ENCODE results near the gene GPANK1. TPM values are rescaled to one million over a fixed set of nuclear protein-coding genes. Genes with fewer than 3 reads are reported as not detected.

Gene GPANK1
- polyA plus RNA-seq, 4 donors, result 14.8 to 30.2 (median 21.7) TPM

DNA sequence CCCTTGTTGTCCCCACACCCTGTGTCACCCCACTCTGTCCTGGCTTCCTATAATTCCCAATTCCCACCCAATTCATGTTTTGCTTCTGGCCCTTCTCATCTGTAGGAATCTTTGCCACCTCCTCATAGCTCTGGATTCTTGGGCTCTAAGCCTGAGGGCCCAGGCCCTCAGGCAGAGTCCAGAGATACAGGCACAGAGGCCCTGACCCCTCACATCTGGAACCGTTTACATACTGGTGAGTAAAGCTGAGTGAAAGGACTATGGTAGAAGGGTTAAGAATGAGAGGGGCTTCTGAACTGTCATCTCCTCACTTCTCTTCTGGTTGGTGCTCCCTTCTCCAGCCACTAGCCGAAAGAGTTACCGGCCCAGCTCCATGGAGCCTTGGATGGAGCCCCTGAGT, 30.7 kb downstream of the GPANK1 start:
- Histone ChIP-seq H3K9me3 (ENCODE audit: control insufficient read depth in 2 of 2, insufficient read depth in 1 of 2, low read depth in 1 of 2, low read length in 1 of 2) (no peaks in the 10 kb centered on the region), H3K27me3 (ENCODE audit: control insufficient read depth in 3 of 3, insufficient read depth in 3 of 3, low read length in 3 of 3) (no peaks in the 10 kb centered on the region), H3K4me3 (ENCODE audit: low read depth in 1 of 3, low read length in 3 of 3) (no peak overlapping the region), H3K27ac (ENCODE audit: low read depth in 1 of 3, low read length in 2 of 3) (no peak overlapping the region), H3K4me1 (ENCODE audit: control insufficient read depth in 3 of 3, insufficient read depth in 2 of 3, low read depth in 1 of 3, low read length in 2 of 3) (no peaks in the 10 kb centered on the region), H3K36me3 (ENCODE audit: control insufficient read depth in 3 of 3, insufficient read depth in 2 of 3, low read depth in 1 of 3, low read length in 3 of 3) (peaks cover 46 to 94% (median 58%) of the 10 kb centered on the region in 3 donors)
- WGBS, 3 donors, result 87 to 93% (median 89%) methylated on average over 3 of the region's 3 CpGs
- no peak for DNase-seq
- no peak for FAIRE-seq

DNA sequence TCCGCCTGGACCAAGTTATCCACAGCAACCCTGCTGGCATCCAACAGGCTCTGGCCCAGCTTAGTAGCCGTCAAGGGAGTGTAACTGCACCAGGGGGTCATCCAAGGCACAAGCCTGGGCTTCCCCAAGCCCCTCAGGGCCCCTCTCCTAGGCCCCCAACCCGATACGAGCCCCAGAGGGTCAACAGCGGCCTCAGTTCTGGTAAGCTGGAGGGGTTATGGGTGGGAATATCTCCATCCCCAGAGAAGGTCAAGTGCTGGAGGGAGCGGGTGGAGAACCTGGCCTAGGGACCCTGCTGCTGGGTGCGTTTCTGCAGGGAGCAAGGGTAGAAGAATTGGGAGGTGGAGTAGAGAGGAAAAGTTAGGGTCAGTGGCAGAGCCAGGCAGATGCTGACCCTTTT, 31.4 kb downstream of the GPANK1 start:
- Histone ChIP-seq H3K27ac (ENCODE audit: low read depth in 1 of 3, low read length in 2 of 3) (no peak overlapping the region), H3K27me3 (ENCODE audit: control insufficient read depth in 3 of 3, insufficient read depth in 3 of 3, low read length in 3 of 3) (no peaks in the 10 kb centered on the region), H3K36me3 (ENCODE audit: control insufficient read depth in 3 of 3, insufficient read depth in 2 of 3, low read depth in 1 of 3, low read length in 3 of 3) (peaks cover 46 to 93% (median 62%) of the 10 kb centered on the region in 3 donors), H3K4me3 (ENCODE audit: low read depth in 1 of 3, low read length in 3 of 3) (no peak overlapping the region), H3K4me1 (ENCODE audit: control insufficient read depth in 3 of 3, insufficient read depth in 2 of 3, low read depth in 1 of 3, low read length in 2 of 3) (no peaks in the 10 kb centered on the region), H3K9me3 (ENCODE audit: control insufficient read depth in 2 of 2, insufficient read depth in 1 of 2, low read depth in 1 of 2, low read length in 1 of 2) (no peaks in the 10 kb centered on the region)
- FAIRE-seq (no peak), DNase-seq (no peak)
- WGBS, 3 donors, result 90 to 96% (median 92%) methylated on average over 7 of the region's 7 CpGs

DNA sequence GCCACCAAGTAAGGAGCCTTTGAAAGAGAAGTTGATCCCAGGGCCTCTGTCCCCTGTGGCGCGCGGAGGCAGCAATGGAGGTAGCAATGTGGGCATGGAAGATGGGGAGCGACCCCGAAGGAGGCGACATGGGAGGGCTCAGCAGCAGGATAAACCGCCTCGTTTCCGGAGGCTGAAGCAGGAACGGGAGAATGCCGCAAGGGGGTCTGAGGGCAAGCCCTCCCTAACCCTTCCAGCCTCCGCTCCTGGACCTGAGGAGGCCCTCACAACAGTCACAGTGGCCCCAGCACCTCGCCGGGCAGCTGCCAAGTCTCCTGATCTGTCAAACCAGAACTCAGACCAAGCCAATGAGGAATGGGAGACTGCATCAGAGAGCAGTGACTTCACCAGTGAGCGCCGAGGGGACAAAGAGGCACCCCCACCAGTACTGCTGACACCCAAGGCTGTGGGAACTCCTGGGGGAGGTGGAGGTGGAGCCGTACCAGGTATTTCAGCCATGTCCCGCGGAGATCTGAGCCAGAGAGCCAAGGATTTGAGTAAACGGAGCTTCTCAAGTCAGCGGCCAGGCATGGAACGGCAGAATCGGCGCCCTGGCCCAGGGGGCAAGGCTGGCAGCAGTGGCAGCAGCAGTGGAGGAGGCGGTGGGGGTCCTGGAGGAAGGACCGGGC, 32.4 kb downstream of the GPANK1 start:
- Histone ChIP-seq H3K4me1 (ENCODE audit: control insufficient read depth in 3 of 3, insufficient read depth in 2 of 3, low read depth in 1 of 3, low read length in 2 of 3) (no peaks in the 10 kb centered on the region), H3K36me3 (ENCODE audit: control insufficient read depth in 3 of 3, insufficient read depth in 2 of 3, low read depth in 1 of 3, low read length in 3 of 3) (peaks cover 56 to 98% (median 72%) of the 10 kb centered on the region in 3 donors), H3K9me3 (ENCODE audit: control insufficient read depth in 2 of 2, insufficient read depth in 1 of 2, low read depth in 1 of 2, low read length in 1 of 2) (no peaks in the 10 kb centered on the region), H3K27me3 (ENCODE audit: control insufficient read depth in 3 of 3, insufficient read depth in 3 of 3, low read length in 3 of 3) (no peaks in the 10 kb centered on the region), H3K4me3 (ENCODE audit: low read depth in 1 of 3, low read length in 3 of 3) (no peak overlapping the region), H3K27ac (ENCODE audit: low read depth in 1 of 3, low read length in 2 of 3) (no peak overlapping the region)
- FAIRE-seq, result no peak
- 94 to 96% (median 95%) methylated on average over 26 of the region's 26 CpGs for WGBS, 3 donors
- no peak for DNase-seq

DNA sequence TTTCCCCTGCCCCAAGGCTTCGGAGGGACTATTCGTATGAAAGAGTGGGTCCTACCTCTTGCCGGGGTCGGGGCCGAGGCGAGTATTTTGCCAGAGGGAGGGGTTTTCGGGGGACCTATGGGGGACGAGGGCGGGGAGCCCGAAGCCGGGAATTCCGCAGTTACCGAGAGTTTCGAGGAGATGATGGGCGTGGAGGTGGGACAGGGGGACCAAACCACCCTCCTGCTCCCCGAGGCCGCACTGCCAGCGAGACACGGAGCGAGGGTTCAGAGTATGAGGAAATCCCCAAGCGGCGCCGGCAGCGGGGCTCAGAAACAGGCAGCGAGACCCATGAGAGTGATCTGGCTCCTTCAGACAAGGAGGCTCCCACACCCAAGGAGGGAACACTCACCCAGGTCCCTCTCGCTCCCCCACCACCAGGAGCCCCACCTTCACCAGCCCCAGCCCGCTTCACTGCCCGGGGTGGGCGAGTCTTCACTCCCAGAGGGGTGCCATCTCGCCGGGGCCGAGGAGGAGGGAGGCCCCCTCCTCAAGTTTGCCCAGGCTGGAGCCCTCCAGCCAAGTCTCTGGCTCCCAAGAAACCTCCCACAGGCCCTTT, 33.0 kb downstream of the GPANK1 start:
- H3K9me3 ChIP-seq (ENCODE audit: control insufficient read depth in 2 of 2, insufficient read depth in 1 of 2, low read depth in 1 of 2, low read length in 1 of 2), result no peaks in the 10 kb centered on the region
- H3K27ac ChIP-seq (ENCODE audit: low read depth in 1 of 3, low read length in 2 of 3), result no peak overlapping the region
- 86 to 92% (median 89%) methylated on average over 31 to 32 of the region's 32 CpGs for WGBS, 3 donors
- no peaks in the 10 kb centered on the region for H3K4me1 ChIP-seq (ENCODE audit: control insufficient read depth in 3 of 3, insufficient read depth in 2 of 3, low read depth in 1 of 3, low read length in 2 of 3)
- no peaks in the 10 kb centered on the region for H3K27me3 ChIP-seq (ENCODE audit: control insufficient read depth in 3 of 3, insufficient read depth in 3 of 3, low read length in 3 of 3)
- H3K4me3 ChIP-seq (ENCODE audit: low read depth in 1 of 3, low read length in 3 of 3), result no peak overlapping the region
- H3K36me3 ChIP-seq (ENCODE audit: control insufficient read depth in 3 of 3, insufficient read depth in 2 of 3, low read depth in 1 of 3, low read length in 3 of 3), result peaks cover 56 to 98% (median 74%) of the 10 kb centered on the region in 3 donors
- DNase-seq, result no peak
- FAIRE-seq, result no peak

DNA sequence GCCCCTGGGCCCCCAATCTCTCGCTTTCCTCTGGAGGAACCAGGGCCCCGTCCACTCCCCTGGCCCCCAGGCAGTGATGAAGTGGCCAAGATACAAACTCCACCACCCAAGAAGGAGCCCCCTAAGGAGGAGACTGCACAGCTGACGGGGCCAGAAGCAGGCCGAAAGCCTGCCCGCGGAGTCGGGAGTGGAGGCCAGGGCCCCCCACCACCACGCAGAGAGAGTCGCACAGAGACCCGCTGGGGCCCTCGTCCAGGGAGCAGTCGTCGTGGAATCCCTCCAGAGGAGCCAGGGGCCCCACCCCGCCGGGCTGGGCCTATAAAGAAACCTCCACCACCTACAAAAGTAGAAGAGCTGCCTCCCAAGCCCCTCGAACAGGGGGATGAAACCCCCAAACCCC, 33.6 kb downstream of the GPANK1 start:
- 89 to 93% (median 91%) methylated on average over 15 to 16 of the region's 16 CpGs for WGBS, 3 donors
- no peaks in the 10 kb centered on the region for H3K4me1 ChIP-seq (ENCODE audit: control insufficient read depth in 3 of 3, insufficient read depth in 2 of 3, low read depth in 1 of 3, low read length in 2 of 3)
- DNase-seq (no peak), FAIRE-seq (no peak)
- no peaks in the 10 kb centered on the region for H3K27me3 ChIP-seq (ENCODE audit: control insufficient read depth in 3 of 3, insufficient read depth in 3 of 3, low read length in 3 of 3)
- no peaks in the 10 kb centered on the region for H3K9me3 ChIP-seq (ENCODE audit: control insufficient read depth in 2 of 2, insufficient read depth in 1 of 2, low read depth in 1 of 2, low read length in 1 of 2)
- no peak overlapping the region for H3K4me3 ChIP-seq (ENCODE audit: low read depth in 1 of 3, low read length in 3 of 3)
- H3K36me3 ChIP-seq (ENCODE audit: control insufficient read depth in 3 of 3, insufficient read depth in 2 of 3, low read depth in 1 of 3, low read length in 3 of 3), result peaks cover 59 to 98% (median 71%) of the 10 kb centered on the region in 3 donors
- H3K27ac ChIP-seq (ENCODE audit: low read depth in 1 of 3, low read length in 2 of 3), result no peak overlapping the region

DNA sequence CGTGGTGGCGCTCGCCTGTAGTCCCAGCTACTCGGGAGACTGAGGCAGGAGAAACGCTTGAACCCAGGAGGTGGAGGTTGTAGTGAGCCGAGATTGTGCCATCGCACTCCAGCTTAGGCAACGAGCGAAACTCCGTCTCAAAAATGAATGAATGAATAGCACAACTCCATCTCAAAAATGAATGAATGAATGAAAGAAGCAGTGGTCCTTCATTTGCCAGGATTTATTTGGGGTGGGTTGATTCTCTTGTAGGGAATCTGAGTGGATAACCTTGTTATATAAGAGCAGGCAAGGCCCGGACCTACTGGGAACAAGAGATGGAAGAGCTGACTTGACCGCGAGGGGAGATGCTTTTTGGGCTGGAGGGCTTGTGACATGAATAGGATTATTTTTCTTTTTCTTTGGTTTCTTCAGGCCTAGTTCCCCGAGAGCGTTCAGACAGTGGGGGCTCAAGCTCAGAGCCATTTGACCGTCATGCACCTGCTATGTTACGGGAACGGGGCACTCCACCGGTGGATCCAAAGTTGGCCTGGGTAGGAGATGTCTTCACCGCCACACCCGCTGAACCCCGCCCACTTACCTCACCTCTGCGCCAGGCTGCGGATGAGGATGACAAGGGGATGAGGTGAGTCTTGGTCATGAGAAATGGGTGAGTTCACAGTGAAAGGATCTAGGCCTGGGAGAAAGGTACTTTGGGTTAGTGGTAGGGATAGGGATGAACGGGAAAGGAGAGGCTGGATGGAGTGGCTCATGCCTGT, 34.4 kb downstream of the GPANK1 start:
- FAIRE-seq, result no peak
- DNase-seq, result no peak
- no peak overlapping the region for H3K4me3 ChIP-seq (ENCODE audit: low read depth in 1 of 3, low read length in 3 of 3)
- WGBS, 3 donors, result 91 to 94% (median 92%) methylated on average over 25 of the region's 25 CpGs
- H3K4me1 ChIP-seq (ENCODE audit: control insufficient read depth in 3 of 3, insufficient read depth in 2 of 3, low read depth in 1 of 3, low read length in 2 of 3), result no peaks in the 10 kb centered on the region
- H3K36me3 ChIP-seq (ENCODE audit: control insufficient read depth in 3 of 3, insufficient read depth in 2 of 3, low read depth in 1 of 3, low read length in 3 of 3), result peaks cover 55 to 98% (median 73%) of the 10 kb centered on the region in 3 donors
- no peak overlapping the region for H3K27ac ChIP-seq (ENCODE audit: low read depth in 1 of 3, low read length in 2 of 3)
- no peaks in the 10 kb centered on the region for H3K27me3 ChIP-seq (ENCODE audit: control insufficient read depth in 3 of 3, insufficient read depth in 3 of 3, low read length in 3 of 3)
- no peaks in the 10 kb centered on the region for H3K9me3 ChIP-seq (ENCODE audit: control insufficient read depth in 2 of 2, insufficient read depth in 1 of 2, low read depth in 1 of 2, low read length in 1 of 2)

DNA sequence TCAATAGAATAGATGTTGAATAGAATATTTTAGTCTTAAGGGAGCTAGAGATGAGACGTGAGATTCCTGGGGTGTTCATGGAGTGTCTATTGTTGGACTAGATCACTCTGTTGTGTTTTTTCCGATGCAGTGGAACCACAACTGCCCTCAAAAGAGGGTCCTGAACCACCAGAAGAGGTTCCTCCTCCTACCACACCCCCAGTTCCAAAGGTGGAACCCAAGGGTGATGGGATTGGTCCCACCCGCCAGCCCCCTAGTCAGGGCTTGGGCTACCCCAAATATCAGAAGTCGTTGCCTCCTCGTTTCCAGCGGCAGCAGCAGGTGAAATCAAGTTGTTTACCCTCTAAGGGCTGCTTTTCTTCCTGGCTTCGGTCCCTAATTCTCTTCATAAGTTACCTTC, 35.8 kb downstream of the GPANK1 start:
- Histone ChIP-seq H3K27me3 (ENCODE audit: control insufficient read depth in 3 of 3, insufficient read depth in 3 of 3, low read length in 3 of 3) (no peaks in the 10 kb centered on the region), H3K36me3 (ENCODE audit: control insufficient read depth in 3 of 3, insufficient read depth in 2 of 3, low read depth in 1 of 3, low read length in 3 of 3) (peaks cover 45 to 98% (median 69%) of the 10 kb centered on the region in 3 donors), H3K9me3 (ENCODE audit: control insufficient read depth in 2 of 2, insufficient read depth in 1 of 2, low read depth in 1 of 2, low read length in 1 of 2) (no peaks in the 10 kb centered on the region), H3K4me1 (ENCODE audit: control insufficient read depth in 3 of 3, insufficient read depth in 2 of 3, low read depth in 1 of 3, low read length in 2 of 3) (no peaks in the 10 kb centered on the region), H3K27ac (ENCODE audit: low read depth in 1 of 3, low read length in 2 of 3) (no peak overlapping the region), H3K4me3 (ENCODE audit: low read depth in 1 of 3, low read length in 3 of 3) (no peak overlapping the region)
- 89 to 92% (median 89%) methylated on average over 7 of the region's 7 CpGs for WGBS, 3 donors
- FAIRE-seq, result no peak
- no peak for DNase-seq

DNA sequence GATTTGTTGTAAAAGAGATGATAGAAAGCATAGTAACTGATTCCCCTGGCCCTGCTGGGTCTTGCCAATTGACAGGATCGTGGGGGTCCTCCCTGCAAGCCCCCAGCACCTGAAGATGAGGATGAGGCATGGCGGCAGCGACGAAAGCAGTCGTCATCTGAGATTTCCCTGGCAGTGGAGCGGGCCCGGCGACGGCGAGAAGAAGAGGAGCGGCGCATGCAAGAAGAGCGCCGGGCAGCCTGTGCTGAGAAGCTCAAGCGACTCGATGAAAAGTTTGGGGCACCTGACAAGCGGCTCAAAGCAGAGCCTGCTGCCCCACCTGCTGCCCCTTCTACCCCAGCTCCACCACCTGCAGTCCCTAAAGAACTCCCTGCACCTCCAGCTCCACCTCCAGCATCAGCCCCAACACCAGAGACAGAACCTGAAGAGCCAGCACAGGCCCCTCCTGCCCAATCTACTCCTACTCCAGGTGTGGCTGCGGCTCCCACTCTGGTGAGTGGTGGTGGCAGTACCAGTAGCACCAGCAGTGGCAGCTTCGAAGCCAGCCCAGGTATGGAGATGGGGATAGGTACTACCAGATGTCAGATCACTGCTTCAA, 37.0 kb downstream of the GPANK1 start:
- peaks cover 42 to 97% (median 61%) of the 10 kb centered on the region in 3 donors for H3K36me3 ChIP-seq (ENCODE audit: control insufficient read depth in 3 of 3, insufficient read depth in 2 of 3, low read depth in 1 of 3, low read length in 3 of 3)
- no peaks in the 10 kb centered on the region for H3K9me3 ChIP-seq (ENCODE audit: control insufficient read depth in 2 of 2, insufficient read depth in 1 of 2, low read depth in 1 of 2, low read length in 1 of 2)
- no peak overlapping the region for H3K4me3 ChIP-seq (ENCODE audit: low read depth in 1 of 3, low read length in 3 of 3)
- H3K4me1 ChIP-seq (ENCODE audit: control insufficient read depth in 3 of 3, insufficient read depth in 2 of 3, low read depth in 1 of 3, low read length in 2 of 3), result no peaks in the 10 kb centered on the region
- WGBS, 3 donors, result 91 to 98% (median 96%) methylated on average over 13 to 19 of the region's 19 CpGs
- FAIRE-seq (no peak), DNase-seq (no peak)
- H3K27ac ChIP-seq (ENCODE audit: low read depth in 1 of 3, low read length in 2 of 3), result no peak overlapping the region
- H3K27me3 ChIP-seq (ENCODE audit: control insufficient read depth in 3 of 3, insufficient read depth in 3 of 3, low read length in 3 of 3), result no peaks in the 10 kb centered on the region

Measured in small intestine (tissue), 7 donors.